HepG2 (cell line): Measurements from ENCODE around the gene SZRD1.

ENCODE experiments used
- AHDC1 ChIP-seq: sonication (generic); formaldehyde crosslinking; IDR thresholded peaks from 2 replicates; pipeline ENCODE4 v1.5.1; 2020; ENCODE audit warnings: mild to moderate bottlenecking, missing genetic modification reagents, borderline replicate concordance
- MAX ChIP-seq: IDR thresholded peaks from 2 replicates; pipeline ENCODE4 v1.6.1; 2012; ENCODE audit warnings: inconsistent platforms
- PRDM4 ChIP-seq: sonication (generic); formaldehyde crosslinking; IDR thresholded peaks from 2 replicates; pipeline ENCODE4 v1.9.0; 2021; ENCODE audit warnings: missing genetic modification reagents, borderline replicate concordance
- RNF2 ChIP-seq: fragments of 450-650 bp; conservative IDR thresholded peaks from 2 replicates; pipeline ENCODE4 v1.6.1; 2016; ENCODE audit warnings: low read depth
- SIN3A ChIP-seq: IDR thresholded peaks from 2 replicates; pipeline ENCODE4 v1.6.1; 2011; ENCODE audit warnings: low read depth, mild to moderate bottlenecking, control low read depth, low read length, borderline replicate concordance
- USF2 ChIP-seq, 2 experiments: sonication (generic) in 1 of 2; formaldehyde crosslinking in 1 of 2; IDR thresholded peaks; 2 replicates each; pipeline versions ENCODE4 v1.5.1 to v1.6.1; 2011 to 2020; ENCODE audit warnings: borderline replicate concordance in 1 of 2, low read depth in 1 of 2, low read length in 1 of 2, mild to moderate bottlenecking in 1 of 2, missing genetic modification reagents in 1 of 2, moderate library complexity in 1 of 2
- ZNF121 ChIP-seq: sonication (generic); formaldehyde crosslinking; IDR thresholded peaks from 2 replicates; pipeline ENCODE4 v1.5.0; 2020; ENCODE audit warnings: mild to moderate bottlenecking, missing genetic modification reagents
- ZNF335 ChIP-seq: sonication (generic); formaldehyde crosslinking; IDR thresholded peaks from 2 replicates; pipeline ENCODE4 v1.4.0; 2020; ENCODE audit warnings: missing genetic modification reagents
- TF ChIP-seq, protein P1 (sequence below): sonication (generic); formaldehyde crosslinking; IDR thresholded peaks from 2 replicates; pipeline ENCODE4 v1.5.0; 2020; ENCODE audit warnings: mild to moderate bottlenecking, missing genetic modification reagents, moderate library complexity

GRCh38 chr1:16321176-16321867 lies 45.7 kb upstream of the SZRD1 start:
- no peak for TF ChIP-seq PRDM4 (CRISPR knock-in tag)
- TF ChIP-seq AHDC1: no peak
- no peak for TF ChIP-seq ZNF335 (CRISPR knock-in tag)
- TF ChIP-seq, protein P1, sequence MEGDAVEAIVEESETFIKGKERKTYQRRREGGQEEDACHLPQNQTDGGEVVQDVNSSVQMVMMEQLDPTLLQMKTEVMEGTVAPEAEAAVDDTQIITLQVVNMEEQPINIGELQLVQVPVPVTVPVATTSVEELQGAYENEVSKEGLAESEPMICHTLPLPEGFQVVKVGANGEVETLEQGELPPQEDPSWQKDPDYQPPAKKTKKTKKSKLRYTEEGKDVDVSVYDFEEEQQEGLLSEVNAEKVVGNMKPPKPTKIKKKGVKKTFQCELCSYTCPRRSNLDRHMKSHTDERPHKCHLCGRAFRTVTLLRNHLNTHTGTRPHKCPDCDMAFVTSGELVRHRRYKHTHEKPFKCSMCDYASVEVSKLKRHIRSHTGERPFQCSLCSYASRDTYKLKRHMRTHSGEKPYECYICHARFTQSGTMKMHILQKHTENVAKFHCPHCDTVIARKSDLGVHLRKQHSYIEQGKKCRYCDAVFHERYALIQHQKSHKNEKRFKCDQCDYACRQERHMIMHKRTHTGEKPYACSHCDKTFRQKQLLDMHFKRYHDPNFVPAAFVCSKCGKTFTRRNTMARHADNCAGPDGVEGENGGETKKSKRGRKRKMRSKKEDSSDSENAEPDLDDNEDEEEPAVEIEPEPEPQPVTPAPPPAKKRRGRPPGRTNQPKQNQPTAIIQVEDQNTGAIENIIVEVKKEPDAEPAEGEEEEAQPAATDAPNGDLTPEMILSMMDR: no peak
- no peak for TF ChIP-seq USF2 (IDR thresholded peaks at IDR 0.05; ENCODE audit: low read depth, low read length)
- no peak for TF ChIP-seq USF2 (CRISPR knock-in tag; IDR thresholded peaks at IDR 0.05; ENCODE audit: borderline replicate concordance)
- TF ChIP-seq SIN3A: no peak
- TF ChIP-seq ZNF121 (CRISPR knock-in tag): no peak
- no peak for TF ChIP-seq RNF2
- TF ChIP-seq MAX: no peak
